ENCODE data around the gene SERGEF. TPM values are rescaled to one million over a fixed set of nuclear protein-coding genes. Genes with fewer than 3 reads are reported as not detected.

SERGEF gene
- 10 to 100 TPM in 4 of 6 experiments, 1 to 10 TPM in 2; 8.4 to 19.5 (median 15.8) TPM for total RNA-seq
- long read RNA-seq, partial matches to known transcripts: 1 of 4 reads
- long read RNA-seq, other reads (novel, unspliced or antisense): 0 of 4 reads

- ATAC-seq: peak; percentile 96 to 100 (median 98)
- Histone ChIP-seq H3K36me3 (no peaks in the 10 kb centered on the region), H3K9me3 (no peaks in the 10 kb centered on the region), H3K4me1 (peaks cover 0 to 9% (median 0%) of the 10 kb centered on the region in 4 donors), H3K27me3 (no peaks in the 10 kb centered on the region), H3K4me3 (peak within 1 kb of the TSS; percentile 62 to 91 (median 75)), H3K27ac (peak within 1 kb of the TSS; percentile 29 to 60 (median 56))
- intact Hi-C loops (cut with DNase I): no loop called here
- WGBS (ENCODE audit: insufficient coverage, low coverage, low lambda C conversion rate, missing lambda C conversion rate): under 1% methylated on average over 17 of the region's 93 CpGs
- DNase-seq: peak; percentile 98
- TF ChIP-seq POLR2A (IDR thresholded peaks at IDR 0.05): peak; percentile 86
- TF ChIP-seq CTCF (IDR thresholded peaks at IDR 0.05): peak in 3 of 4 donors; percentile 34 to 56 (median 34)
Observed at GRCh38 chr11:18012906-18013781, at the start of gene SERGEF. Gene SERGEF (minus strand): TSS chr11:18013047. CDS start chr11:18013010, 37 bp downstream.

GRCh38 chr11:18061351-18061750, 48.5 kb upstream of the SERGEF start:
- no peak for TF ChIP-seq CTCF (IDR thresholded peaks at IDR 0.05)
- no peak for TF ChIP-seq POLR2A (IDR thresholded peaks at IDR 0.05)
- H3K9me3 ChIP-seq: no peaks in the 10 kb centered on the region
- DNase-seq (no peak), ATAC-seq (peak; percentile 27 to 74 (median 60))
- 50% methylated on average over 2 of the region's 2 CpGs for WGBS (ENCODE audit: insufficient coverage, low coverage, low lambda C conversion rate, missing lambda C conversion rate)
- H3K27me3 ChIP-seq: no peaks in the 10 kb centered on the region
- H3K36me3 ChIP-seq: no peaks in the 10 kb centered on the region
- H3K4me3 ChIP-seq: no peak overlapping the region
- H3K4me1 ChIP-seq: peaks cover 0 to 30% (median 12%) of the 10 kb centered on the region in 4 donors
- no peak overlapping the region for H3K27ac ChIP-seq
- intact Hi-C loops (cut with DNase I): no loop called here

GRCh38 chr11:18056561-18057181, 43.8 kb upstream of the SERGEF start:
- H3K27ac ChIP-seq: no peak overlapping the region
- 30% methylated on average over 1 of the region's 1 CpG for WGBS (ENCODE audit: insufficient coverage, low coverage, low lambda C conversion rate, missing lambda C conversion rate)
- no peak for DNase-seq
- peaks cover 0 to 6% (median 2%) of the 10 kb centered on the region in 4 donors for H3K4me1 ChIP-seq
- H3K36me3 ChIP-seq: no peaks in the 10 kb centered on the region
- no peaks in the 10 kb centered on the region for H3K9me3 ChIP-seq
- TF ChIP-seq CTCF (IDR thresholded peaks at IDR 0.05) (no peak), POLR2A (IDR thresholded peaks at IDR 0.05) (no peak)
- H3K4me3 ChIP-seq: no peak overlapping the region
- H3K27me3 ChIP-seq: no peaks in the 10 kb centered on the region
- intact Hi-C loops (cut with DNase I): no loop called here
- ATAC-seq: no peak

GRCh38 chr11:18054511-18055103, 41.8 kb upstream of the SERGEF start:
- no peak overlapping the region for H3K4me3 ChIP-seq
- ATAC-seq: no peak
- no peaks in the 10 kb centered on the region for H3K27me3 ChIP-seq
- H3K27ac ChIP-seq: no peak overlapping the region
- no peaks in the 10 kb centered on the region for H3K9me3 ChIP-seq
- 80% methylated on average over 9 of the region's 10 CpGs for WGBS (ENCODE audit: insufficient coverage, low coverage, low lambda C conversion rate, missing lambda C conversion rate)
- TF ChIP-seq CTCF (IDR thresholded peaks at IDR 0.05): no peak
- TF ChIP-seq POLR2A (IDR thresholded peaks at IDR 0.05): no peak
- no peaks in the 10 kb centered on the region for H3K4me1 ChIP-seq
- no peaks in the 10 kb centered on the region for H3K36me3 ChIP-seq
- intact Hi-C loops (cut with DNase I): no loop called here
- DNase-seq: no peak
